ENCODE data around the gene GLIS1.

- TF ChIP-seq POLR2A (IDR thresholded peaks at IDR 0.05) (no peak), CTCF (IDR thresholded peaks at IDR 0.05) (no peak)
Observed at GRCh38 chr1:53573522-53573921, 165.4 kb downstream of the GLIS1 start.
